ES-I3 (cell line): ENCODE results near the gene NEO1.

Experiments used
- H3K36me3 ChIP-seq: 2 replicates; pipeline ENCODE4 v1.6.1; 2013; ENCODE audit warnings: mild to moderate bottlenecking, low read length, control low read depth, moderate library complexity; ENCODE audit not compliant: insufficient read depth
- H3K4me1 ChIP-seq: 2 replicates; pipeline ENCODE4 v1.6.1; 2013; ENCODE audit warnings: mild to moderate bottlenecking, control low read depth, low read length; ENCODE audit not compliant: insufficient read depth
- H3K9ac ChIP-seq: 2 replicates; pipeline ENCODE4 v1.6.1; 2013; ENCODE audit warnings: low read depth, mild to moderate bottlenecking, low read length, moderate library complexity
- H3K9me3 ChIP-seq: 2 replicates; pipeline ENCODE4 v1.6.1; 2013; ENCODE audit warnings: mild to moderate bottlenecking, low read length, moderate library complexity; ENCODE audit not compliant: control insufficient read depth, insufficient read depth

The NEO1 gene, protein sequence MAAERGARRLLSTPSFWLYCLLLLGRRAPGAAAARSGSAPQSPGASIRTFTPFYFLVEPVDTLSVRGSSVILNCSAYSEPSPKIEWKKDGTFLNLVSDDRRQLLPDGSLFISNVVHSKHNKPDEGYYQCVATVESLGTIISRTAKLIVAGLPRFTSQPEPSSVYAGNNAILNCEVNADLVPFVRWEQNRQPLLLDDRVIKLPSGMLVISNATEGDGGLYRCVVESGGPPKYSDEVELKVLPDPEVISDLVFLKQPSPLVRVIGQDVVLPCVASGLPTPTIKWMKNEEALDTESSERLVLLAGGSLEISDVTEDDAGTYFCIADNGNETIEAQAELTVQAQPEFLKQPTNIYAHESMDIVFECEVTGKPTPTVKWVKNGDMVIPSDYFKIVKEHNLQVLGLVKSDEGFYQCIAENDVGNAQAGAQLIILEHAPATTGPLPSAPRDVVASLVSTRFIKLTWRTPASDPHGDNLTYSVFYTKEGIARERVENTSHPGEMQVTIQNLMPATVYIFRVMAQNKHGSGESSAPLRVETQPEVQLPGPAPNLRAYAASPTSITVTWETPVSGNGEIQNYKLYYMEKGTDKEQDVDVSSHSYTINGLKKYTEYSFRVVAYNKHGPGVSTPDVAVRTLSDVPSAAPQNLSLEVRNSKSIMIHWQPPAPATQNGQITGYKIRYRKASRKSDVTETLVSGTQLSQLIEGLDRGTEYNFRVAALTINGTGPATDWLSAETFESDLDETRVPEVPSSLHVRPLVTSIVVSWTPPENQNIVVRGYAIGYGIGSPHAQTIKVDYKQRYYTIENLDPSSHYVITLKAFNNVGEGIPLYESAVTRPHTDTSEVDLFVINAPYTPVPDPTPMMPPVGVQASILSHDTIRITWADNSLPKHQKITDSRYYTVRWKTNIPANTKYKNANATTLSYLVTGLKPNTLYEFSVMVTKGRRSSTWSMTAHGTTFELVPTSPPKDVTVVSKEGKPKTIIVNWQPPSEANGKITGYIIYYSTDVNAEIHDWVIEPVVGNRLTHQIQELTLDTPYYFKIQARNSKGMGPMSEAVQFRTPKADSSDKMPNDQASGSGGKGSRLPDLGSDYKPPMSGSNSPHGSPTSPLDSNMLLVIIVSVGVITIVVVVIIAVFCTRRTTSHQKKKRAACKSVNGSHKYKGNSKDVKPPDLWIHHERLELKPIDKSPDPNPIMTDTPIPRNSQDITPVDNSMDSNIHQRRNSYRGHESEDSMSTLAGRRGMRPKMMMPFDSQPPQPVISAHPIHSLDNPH (N-terminal part only)

DNA sequence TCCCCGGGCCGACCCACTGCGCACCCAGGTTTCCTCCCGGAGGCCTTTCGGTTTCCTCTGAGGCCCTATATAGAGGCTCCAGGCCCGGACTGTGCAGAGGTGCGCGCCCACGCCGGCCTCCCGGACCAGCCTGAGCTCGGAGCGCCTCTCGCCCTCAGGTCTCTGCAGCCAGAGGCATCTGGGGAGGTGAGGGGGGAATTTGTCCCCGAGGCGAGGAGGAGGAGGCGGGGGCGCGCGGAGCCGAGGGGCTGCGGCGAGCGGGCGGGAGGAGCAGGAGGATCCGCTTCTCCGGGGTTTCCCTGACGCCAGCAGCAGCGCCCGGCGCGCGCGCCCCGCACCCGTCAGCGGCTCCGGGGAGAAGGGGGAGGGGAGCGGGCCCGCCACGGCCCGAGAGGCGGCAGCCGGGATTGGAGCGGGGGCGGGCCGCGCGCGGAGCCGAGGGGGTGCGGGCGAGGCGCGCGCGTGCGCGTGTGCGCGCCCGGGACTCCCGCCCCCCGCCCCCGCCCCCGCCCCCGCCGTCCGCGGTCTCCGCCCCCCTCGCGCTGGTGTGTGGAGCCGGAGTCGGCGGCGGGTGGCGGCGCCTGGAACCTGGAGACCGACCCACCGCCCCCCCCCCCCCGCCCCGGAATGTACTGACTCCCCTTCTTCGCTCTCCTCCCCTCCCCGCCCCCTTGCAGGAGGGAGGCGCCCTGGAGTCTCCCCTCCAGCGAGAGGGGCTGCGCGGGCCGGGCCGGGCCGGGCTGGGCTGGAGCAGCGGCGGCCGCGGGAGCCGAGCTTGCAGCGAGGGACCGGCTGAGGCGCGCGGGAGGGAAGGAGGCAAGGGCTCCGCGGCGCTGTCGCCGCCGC, at the start of gene NEO1:
Gene NEO1 (plus strand): TSS at position 657 of the 846 bp plus-strand sequence. CDS start 213 bp downstream, outside the sequence.
- Histone ChIP-seq H3K4me1 (no peaks in the 10 kb centered on the region), H3K9me3 (no peaks in the 10 kb centered on the region), H3K36me3 (no peaks in the 10 kb centered on the region), H3K9ac (peak within 1 kb of the TSS; percentile 94)

DNA sequence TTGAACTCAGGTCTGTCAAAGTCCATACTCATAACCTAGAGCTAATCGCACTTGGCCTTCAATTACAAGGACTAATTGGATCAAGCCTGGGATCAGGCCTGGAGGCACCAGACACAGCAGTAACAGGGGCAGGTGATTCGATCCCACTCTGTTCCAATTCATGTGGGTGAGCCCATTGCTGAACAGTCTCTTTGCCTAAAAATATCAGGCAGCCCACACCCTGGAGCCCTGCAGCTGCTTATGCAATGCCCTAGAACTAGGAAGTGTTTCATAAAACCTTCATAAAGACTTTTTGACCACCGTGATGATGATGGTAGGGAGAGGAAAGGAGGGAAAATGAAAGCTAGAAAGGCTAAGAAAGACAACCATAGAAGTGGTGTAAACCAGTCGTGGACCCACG, 47.8 kb upstream of the NEO1 start:
- Histone ChIP-seq H3K9ac (no peak overlapping the region), H3K9me3 (no peaks in the 10 kb centered on the region), H3K36me3 (no peaks in the 10 kb centered on the region), H3K4me1 (no peaks in the 10 kb centered on the region)

DNA sequence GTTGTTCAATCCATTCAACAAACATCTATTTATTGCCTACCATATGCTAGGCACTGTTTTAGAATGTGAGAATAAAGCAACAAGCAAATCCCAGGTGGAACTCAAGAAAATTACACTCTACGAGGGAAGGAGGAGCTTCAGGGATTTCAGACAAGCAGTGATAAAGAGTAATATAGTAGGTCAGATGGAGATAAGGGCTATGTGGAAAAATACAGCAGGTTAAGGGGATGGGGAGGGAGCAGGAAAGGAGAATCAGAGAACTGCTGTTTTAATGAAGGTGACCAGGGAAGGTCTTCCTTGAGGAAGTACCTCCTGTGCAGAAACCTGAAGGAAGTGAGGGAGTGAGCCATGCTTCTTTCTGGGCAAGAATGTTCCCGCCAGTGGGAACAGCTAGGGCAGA, 47.2 kb upstream of the NEO1 start:
- Histone ChIP-seq H3K4me1 (no peaks in the 10 kb centered on the region), H3K36me3 (no peaks in the 10 kb centered on the region), H3K9me3 (no peaks in the 10 kb centered on the region), H3K9ac (no peak overlapping the region)

DNA sequence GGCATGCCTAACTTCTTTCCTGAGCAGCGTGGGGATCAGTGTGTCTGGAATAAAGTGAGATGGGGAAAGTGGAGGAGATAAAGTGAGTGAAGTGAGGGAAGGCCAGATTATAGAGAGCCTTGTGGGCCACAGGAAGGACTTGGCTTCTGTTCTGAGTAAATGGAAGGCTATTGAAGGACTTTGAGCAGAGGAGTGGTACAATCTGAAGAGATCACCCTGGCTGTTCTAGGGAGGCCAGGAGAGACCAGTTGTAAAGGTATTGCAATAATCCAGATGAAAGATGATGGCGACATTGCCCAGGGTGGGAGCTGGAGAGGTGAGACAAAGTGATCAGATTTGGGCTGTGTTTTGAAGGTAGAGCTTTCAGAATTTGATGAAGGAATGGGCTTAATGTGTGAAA, 46.8 kb upstream of the NEO1 start:
- Histone ChIP-seq H3K9ac (no peak overlapping the region), H3K36me3 (no peaks in the 10 kb centered on the region), H3K4me1 (no peaks in the 10 kb centered on the region)

DNA sequence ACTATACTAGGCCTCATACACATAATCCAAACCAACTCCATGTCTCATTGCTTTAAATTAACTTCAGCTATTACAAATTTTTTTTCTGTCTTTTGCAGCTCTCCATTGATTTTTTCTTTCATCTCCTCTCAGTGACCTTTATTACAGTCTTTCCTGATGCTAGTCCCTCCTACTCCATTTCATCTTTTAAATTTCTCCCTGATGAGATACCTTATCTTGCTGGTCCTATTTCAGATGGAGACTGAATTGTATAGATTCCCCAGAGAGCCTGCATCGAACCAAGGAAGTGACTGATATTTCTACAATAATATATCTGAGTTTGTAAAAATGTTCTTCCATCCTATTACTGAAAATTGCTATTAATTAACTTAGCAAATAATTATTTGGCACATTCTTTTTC, 45.7 kb upstream of the NEO1 start:
- Histone ChIP-seq H3K9ac (no peak overlapping the region), H3K9me3 (no peaks in the 10 kb centered on the region), H3K4me1 (no peaks in the 10 kb centered on the region), H3K36me3 (no peaks in the 10 kb centered on the region)

More for the DNA sequence above, 46.8 kb upstream of the NEO1 start:
- H3K9me3 ChIP-seq, result no peaks in the 10 kb centered on the region

DNA sequence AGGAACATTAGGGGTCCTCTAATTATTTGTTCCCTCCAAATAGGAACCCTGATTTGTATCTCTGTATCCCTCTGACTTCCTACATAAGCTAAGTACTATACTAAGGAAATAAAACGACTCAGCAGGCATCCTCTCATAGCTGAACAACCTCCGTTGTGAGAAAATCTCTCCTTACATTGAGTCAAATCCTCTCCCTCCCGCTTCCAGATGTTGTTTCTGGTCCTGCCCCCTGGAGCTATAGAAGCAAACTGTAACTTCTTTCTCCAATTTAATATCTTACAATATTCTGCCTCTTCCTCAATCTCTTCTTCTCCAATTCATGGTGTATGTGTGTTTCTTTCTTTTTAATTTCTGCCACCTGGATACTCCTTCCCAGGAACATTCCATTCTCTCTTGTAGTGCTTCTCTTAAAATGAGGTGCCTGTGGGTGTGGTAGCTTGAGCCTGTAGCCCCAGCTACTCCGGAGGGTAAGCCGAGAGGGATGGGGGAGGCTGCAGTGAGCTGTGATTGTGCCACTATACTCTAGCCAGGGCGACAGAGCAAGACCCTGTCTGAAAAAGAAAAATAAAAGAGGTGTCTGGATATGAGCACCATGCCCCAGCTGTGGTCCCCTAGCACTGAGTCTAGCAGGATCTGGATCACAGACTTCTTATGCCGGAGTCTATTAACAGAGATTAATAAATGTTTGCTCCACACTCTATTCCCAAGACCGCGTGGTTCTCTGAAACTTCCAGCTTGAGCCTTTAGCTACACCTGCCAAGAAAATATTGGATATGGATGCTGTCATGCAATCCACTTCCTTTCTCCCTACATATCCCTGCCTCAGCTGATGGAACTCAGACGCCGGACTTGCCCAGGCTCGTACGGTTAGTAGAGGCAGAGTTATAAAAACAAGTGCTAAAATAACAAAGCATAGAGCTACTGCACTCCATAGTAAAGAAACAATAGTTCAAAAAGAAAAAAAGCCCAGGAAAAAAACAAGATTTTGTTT, 42.9 kb upstream of the NEO1 start:
- no peaks in the 10 kb centered on the region for H3K4me1 ChIP-seq
- no peaks in the 10 kb centered on the region for H3K9me3 ChIP-seq
- H3K36me3 ChIP-seq, result no peaks in the 10 kb centered on the region
- H3K9ac ChIP-seq, result no peak overlapping the region

DNA sequence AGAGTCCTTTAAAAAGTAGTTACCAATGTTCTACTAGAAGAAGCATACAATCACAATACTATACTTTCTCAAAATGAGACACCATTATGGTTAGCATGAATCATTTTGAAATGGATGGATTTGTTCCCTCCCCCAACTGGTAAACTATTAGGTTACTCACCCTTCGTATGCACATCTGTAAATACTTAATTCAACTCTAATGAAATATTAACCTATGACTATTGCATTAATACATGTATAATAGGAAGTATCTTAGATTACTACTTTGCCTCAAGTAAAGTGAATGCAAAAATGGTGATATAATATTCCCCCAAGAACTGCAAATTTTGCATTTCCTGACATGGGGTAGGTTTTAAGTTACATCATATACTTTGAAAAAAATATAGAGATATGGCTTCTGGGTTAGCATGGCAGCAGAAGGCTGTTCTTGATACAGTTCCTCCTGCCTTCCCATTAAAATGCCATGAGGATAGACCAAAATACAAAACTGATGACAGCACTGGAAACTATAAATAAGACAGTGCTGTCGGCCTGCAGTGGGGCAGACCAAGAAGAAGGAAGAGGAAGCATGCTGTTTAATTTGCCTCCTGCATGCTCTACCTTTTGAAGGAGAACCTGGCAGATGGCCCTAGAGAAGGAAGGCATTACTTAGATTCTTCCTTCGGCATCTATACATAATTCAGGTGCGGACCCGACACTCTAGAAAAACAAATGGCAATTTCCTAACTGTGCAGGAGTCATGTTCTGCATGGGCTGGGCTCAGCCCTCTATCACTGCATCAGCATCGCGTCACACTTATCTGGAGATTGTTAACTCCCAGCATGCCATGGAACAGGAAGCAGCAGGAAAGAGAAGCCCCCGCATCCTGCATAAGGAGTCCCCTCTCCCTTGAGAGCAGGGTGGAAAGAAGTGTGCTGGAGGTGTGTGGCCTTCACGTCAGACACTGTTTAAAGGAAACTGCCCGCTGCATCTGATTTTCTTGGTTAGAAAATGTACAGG, 41.8 kb upstream of the NEO1 start:
- Histone ChIP-seq H3K4me1 (no peaks in the 10 kb centered on the region), H3K36me3 (no peaks in the 10 kb centered on the region), H3K9ac (no peak overlapping the region), H3K9me3 (no peaks in the 10 kb centered on the region)

DNA sequence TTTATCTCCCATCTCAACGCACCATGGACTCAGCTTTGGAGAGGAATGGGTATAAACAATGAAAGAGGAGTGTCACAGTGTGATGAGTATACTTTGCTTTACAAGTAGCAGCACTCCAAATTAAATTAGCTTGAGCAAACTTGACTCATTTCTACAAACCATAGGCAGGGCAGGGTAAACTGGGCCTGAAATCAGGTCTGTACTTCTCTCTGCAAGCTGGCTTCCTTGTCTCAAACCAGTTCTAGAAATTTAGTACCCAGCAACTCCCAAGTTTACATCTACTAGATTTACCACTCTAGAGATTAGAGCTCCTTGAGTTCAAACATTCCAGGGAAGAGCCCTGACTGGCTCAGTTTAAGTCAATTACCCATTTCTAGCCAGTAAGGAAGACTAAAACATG, 37.4 kb upstream of the NEO1 start:
- H3K4me1 ChIP-seq, result no peaks in the 10 kb centered on the region
- H3K9me3 ChIP-seq, result no peaks in the 10 kb centered on the region
- H3K36me3 ChIP-seq, result no peaks in the 10 kb centered on the region
- H3K9ac ChIP-seq, result no peak overlapping the region

DNA sequence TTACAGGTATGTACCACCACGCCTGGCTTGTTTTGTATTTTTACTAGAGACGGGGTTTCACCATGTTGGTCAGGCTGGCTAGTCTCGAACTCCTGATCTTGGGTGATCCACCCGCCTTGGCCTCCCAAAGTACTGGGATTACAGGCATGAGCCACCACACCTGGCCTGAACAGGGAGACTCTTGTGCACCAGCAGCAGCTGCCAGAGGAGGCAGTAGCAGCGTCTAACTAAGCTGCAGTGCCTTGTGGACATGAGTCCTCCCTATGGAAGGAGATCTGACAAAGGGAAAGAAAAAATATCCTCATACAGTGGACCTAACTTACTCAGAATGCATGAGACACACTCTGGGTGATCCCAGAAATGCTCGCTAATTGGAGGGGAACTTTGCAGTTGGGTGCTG, 36.8 kb upstream of the NEO1 start:
- Histone ChIP-seq H3K36me3 (no peaks in the 10 kb centered on the region), H3K9ac (no peak overlapping the region), H3K4me1 (peaks cover 2% of the 10 kb centered on the region; the same call in 1 of the 2 replicates), H3K9me3 (no peaks in the 10 kb centered on the region)

DNA sequence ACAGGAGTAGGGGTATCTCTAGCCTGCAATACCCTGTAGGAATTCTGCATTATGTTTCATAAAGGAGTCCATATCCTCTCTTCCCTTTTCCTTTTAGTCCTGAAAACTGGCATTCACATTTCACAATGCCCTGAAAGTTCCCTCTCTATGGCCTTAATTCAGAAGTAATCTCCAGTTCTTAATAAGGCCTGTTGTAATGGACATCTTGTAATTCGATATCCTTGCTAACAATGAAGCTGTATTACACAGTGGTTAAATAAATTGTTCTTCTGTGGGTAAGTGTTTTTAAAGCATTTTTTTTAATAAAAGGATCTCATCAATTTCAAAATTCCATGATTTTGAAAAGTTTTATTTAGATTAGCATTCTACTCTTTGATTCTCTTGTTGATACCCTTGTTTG, 34.3 kb upstream of the NEO1 start:
- H3K4me1 ChIP-seq, result peaks cover 24% of the 10 kb centered on the region
- no peaks in the 10 kb centered on the region for H3K9me3 ChIP-seq
- no peaks in the 10 kb centered on the region for H3K36me3 ChIP-seq
- H3K9ac ChIP-seq, result no peak overlapping the region

DNA sequence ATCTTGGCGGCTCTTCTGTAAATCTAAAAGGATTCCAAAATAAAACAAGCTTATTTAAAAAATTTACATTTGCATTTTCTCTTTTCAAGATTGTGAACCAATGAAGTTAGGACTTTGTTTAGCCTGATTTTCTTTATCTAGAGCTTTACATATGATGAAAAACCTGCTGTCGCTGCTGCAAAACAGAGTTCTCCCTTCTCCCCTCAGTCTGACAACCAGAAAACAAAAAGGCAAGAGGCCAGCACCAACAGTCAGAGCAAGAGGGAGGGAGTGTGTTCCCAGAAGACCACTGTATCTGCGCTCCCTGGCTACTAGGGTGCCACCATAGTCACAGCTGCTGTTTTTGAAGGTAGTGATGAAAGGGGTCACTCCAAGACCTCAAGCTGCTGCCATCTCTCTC, 33.1 kb upstream of the NEO1 start:
- no peaks in the 10 kb centered on the region for H3K9me3 ChIP-seq
- no peak overlapping the region for H3K9ac ChIP-seq
- no peaks in the 10 kb centered on the region for H3K36me3 ChIP-seq
- peaks cover 24% of the 10 kb centered on the region for H3K4me1 ChIP-seq

DNA sequence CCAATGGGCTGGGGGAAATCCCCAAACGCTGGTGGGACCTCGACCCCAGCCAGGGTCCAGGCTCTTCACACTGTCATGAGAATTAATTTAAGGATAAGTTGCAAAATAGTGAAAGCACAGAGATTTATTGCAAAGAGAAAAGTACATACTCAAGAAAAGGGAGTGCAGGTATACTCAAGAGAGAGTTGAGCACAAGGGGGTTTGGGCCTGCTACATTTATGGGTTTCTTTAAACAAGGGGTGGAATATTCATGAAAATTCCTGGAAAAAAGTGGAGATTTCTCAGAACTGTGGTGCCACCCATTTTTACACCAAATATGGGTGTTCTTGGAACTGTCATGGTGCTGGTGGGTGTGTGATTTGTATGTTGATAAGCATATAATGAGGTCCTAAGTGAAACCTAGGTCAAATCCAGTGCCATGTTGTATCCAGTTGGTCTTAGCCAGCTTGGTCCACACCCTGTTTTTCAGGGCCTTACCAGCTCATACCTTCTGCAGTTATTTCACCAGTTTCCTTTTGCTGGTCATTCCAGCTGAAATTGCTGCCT, 32.6 kb upstream of the NEO1 start:
- H3K9me3 ChIP-seq, result no peaks in the 10 kb centered on the region
- H3K4me1 ChIP-seq, result peaks cover 24% of the 10 kb centered on the region
- no peak overlapping the region for H3K9ac ChIP-seq
- H3K36me3 ChIP-seq, result no peaks in the 10 kb centered on the region
